Endothelial cell of umbilical vein (primary cell): ENCODE data around the gene SMURF2. TPM values are rescaled to one million over a fixed set of nuclear protein-coding genes. Genes with fewer than 3 reads are reported as not detected.

Experiments used
- BruUV-seq: library from RNA; stranded (reverse); fragments of 400-500 nt; replicated peaks from 2 replicates; lab custom pipeline; 2021; lab: Mats Ljungman, UMichigan
- CTCF ChIA-PET: fragments of 300-600, 350-600 bp; sonication (Branson Sonifier 250); formaldehyde crosslinking; loops from one replicate; lab custom pipeline; 2021; ENCODE audit warnings: antibody characterized with exemption, inconsistent platforms; lab: Charles Lee
- POLR2A ChIA-PET: fragments of 300-600, 350-600 bp; sonication (Branson Sonifier 250); formaldehyde crosslinking; loops from one replicate; lab custom pipeline; 2021; ENCODE audit warnings: antibody characterized with exemption, inconsistent platforms; lab: Charles Lee
- DNase-seq: peaks from one replicate; pipeline ENCODE4 v3.0.0-alpha.2; 2011; ENCODE audit warnings: low read depth, low spot score
- FAIRE-seq: peaks from 2 replicates; lab custom pipeline; 2011; peaks lifted over from hg19 to GRCh38; lab: Jason Lieb, UNC
- H2AFZ ChIP-seq: 2 replicates; pipeline ENCODE4 v1.6.0; 2012; ENCODE audit warnings: low read depth, low read length, control low read depth, inconsistent platforms
- H3K27ac ChIP-seq: 2 replicates; pipeline ENCODE4 v1.5.1; 2011; ENCODE audit warnings: low read depth, mild to moderate bottlenecking, control low read depth, low read length, moderate library complexity; ENCODE audit not compliant: insufficient read depth
- H3K27me3 ChIP-seq, 2 experiments: 2 replicates each; pipeline versions ENCODE4 v1.6.0 to v1.6.1; 2011; ENCODE audit warnings: low read length in 2 of 2, mixed read lengths in 1 of 2; ENCODE audit not compliant: control insufficient read depth in 2 of 2, insufficient read depth in 2 of 2
- H3K36me3 ChIP-seq, 2 experiments: 2 replicates in 1 of 2; 3 replicates in 1 of 2; pipeline ENCODE4 v1.5.1; 2011; ENCODE audit warnings: low read length in 2 of 2, mild to moderate bottlenecking in 1 of 2, moderate library complexity in 1 of 2; ENCODE audit not compliant: control insufficient read depth in 2 of 2, insufficient read depth in 2 of 2; ENCODE audit errors: extremely low read depth in 1 of 2
- H3K4me1 ChIP-seq: 3 replicates; pipeline ENCODE4 v1.5.1; 2011; ENCODE audit warnings: mild to moderate bottlenecking, low read length; ENCODE audit not compliant: control insufficient read depth, insufficient read depth; ENCODE audit errors: extremely low read depth
- H3K4me2 ChIP-seq: 2 replicates; pipeline ENCODE4 v1.6.1; 2011; ENCODE audit warnings: low read length, control low read depth, mixed read lengths; ENCODE audit not compliant: insufficient read depth
- H3K4me3 ChIP-seq, 3 experiments: fragments of 200-600 bp in 1 of 3; sonication (generic), shearing (Covaris generic) in 1 of 3; replicated peaks in 1 of 3; 2 replicates each; pipeline ENCODE4 v1.5.1; 2011 to 2016; ENCODE audit warnings: control low read depth in 3 of 3, low read length in 3 of 3, mild to moderate bottlenecking in 2 of 3, inconsistent platforms in 1 of 3, low read depth in 1 of 3, moderate library complexity in 1 of 3; ENCODE audit not compliant: insufficient read depth in 1 of 3
- H3K79me2 ChIP-seq: 2 replicates; pipeline ENCODE4 v1.6.0; 2012; ENCODE audit warnings: low read length, inconsistent platforms; ENCODE audit not compliant: control insufficient read depth, insufficient read depth
- H3K9ac ChIP-seq: replicated peaks from 2 replicates; pipeline ENCODE3; 2011; ENCODE audit warnings: low read length, control low read depth; ENCODE audit not compliant: insufficient read depth; ENCODE audit errors: extremely low read depth
- H3K9me1 ChIP-seq: replicated peaks from 3 replicates; pipeline ENCODE4 v1.6.0; 2011; ENCODE audit warnings: mild to moderate bottlenecking, low read length; ENCODE audit not compliant: control insufficient read depth, insufficient read depth; ENCODE audit errors: extremely low read depth
- H3K9me3 ChIP-seq: replicated peaks from 2 replicates; pipeline ENCODE4 v1.5.1; 2012; ENCODE audit warnings: low read length, inconsistent platforms; ENCODE audit not compliant: control insufficient read depth, insufficient read depth
- H4K20me1 ChIP-seq: replicated peaks from 2 replicates; pipeline ENCODE3; 2011; ENCODE audit warnings: mild to moderate bottlenecking, low read length; ENCODE audit not compliant: control insufficient read depth, insufficient read depth; ENCODE audit errors: extremely low read depth
- CTCF ChIP-seq, 2 donors: IDR thresholded peaks; 1 replicate in 1 of 2; 2 replicates in 1 of 2; pipeline ENCODE4 v1.5.1; 2011; ENCODE audit warnings: low read length in 2 of 2, mild to moderate bottlenecking in 2 of 2, moderate library complexity in 2 of 2, control low read depth in 1 of 2, inconsistent platforms in 1 of 2, low read depth in 1 of 2; ENCODE audit not compliant: insufficient read depth in 1 of 2; ENCODE audit errors: extremely low read depth in 1 of 2
- JUN ChIP-seq: IDR thresholded peaks from 2 replicates; pipeline ENCODE4 v1.6.1; 2011; ENCODE audit warnings: borderline replicate concordance, low read depth; ENCODE audit not compliant: insufficient read length, insufficient read depth
- dilution Hi-C: fragments of 300-500 bp; cut with MboI; formaldehyde crosslinking; loops from one replicate; pipeline ENCODE4 v1.15.0; 2019; ENCODE audit warnings: low sequenced_read_pairs; ENCODE audit not compliant: extremely low pct_ligation_motif_present
- intact Hi-C: fragments of 100-400 bp; cut with micrococcal nuclease; formaldehyde crosslinking; loops from one replicate; pipeline ENCODE4 v1.10.0; 2022
- polyA plus RNA-seq, 4 experiments: library from polyadenylated mRNA; depleted of rRNA in 3 of 4; stranded (reverse) in 3 of 4; unstranded in 1 of 4; fragments of >200 nt; gene quantifications; 2 replicates each; pipeline versions ENCODE4 v1.2.1 to v1.2.3, GENCODE V29; 2011 to 2012; ENCODE audit warnings: missing spikeins in 1 of 4
- total RNA-seq: library from RNA; stranded (reverse); gene quantifications from 2 replicates; pipeline ENCODE4 v1.2.3, GENCODE V29; 2021

SMURF2 gene
- total and polyA plus RNA-seq, 2 donors (not counting 3 experiments of a cell fraction or from before 2014, with no cell fraction given), result 32.9 to 105 TPM

- peak; percentile 67 for FAIRE-seq
- Histone ChIP-seq H3K4me1 (peaks cover 29% of the 10 kb centered on the region), H3K9me3 (no peaks in the 10 kb centered on the region), H3K4me2 (peak overlapping the region; percentile 98), H3K36me3 (peaks cover 18 to 29% of the 10 kb centered on the region in 2 experiments), H3K9me1 (no peaks in the 10 kb centered on the region), H3K27me3 (no peaks in the 10 kb centered on the region), H3K4me3 (peak overlapping the region; percentile 56 to 95 (median 65)), H3K79me2 (peaks cover 68% of the 10 kb centered on the region), H3K27ac (peak overlapping the region; percentile 98), H3K9ac (peak overlapping the region; percentile 100), H2AFZ (peak overlapping the region; percentile 9), H4K20me1 (peaks cover 21% of the 10 kb centered on the region)
- POLR2A ChIA-PET, result interaction anchor here (3.4 kb wide), 1 partner anchor 11 kb away, joined by 37 read pairs; the partner anchor contains the start of gene POLG2
- CTCF ChIA-PET, result interaction anchor here (0.8 to 2.4 kb wide), 5 partner anchors 10 to 88 kb away, joined by 4 to 29 read pairs (median 5); partner anchors contain the start of gene POLG2
- dilution Hi-C loops (no loop called here), intact Hi-C loops (loop anchor here (5.0 to 10.0 kb wide), 2 partner anchors 140 to 237 kb away; no protein-coding TSS in a partner anchor)
- DNase-seq, result peak; percentile 85
- BruUV-seq, result no TSS peak
- TF ChIP-seq JUN (no peak), CTCF (IDR thresholded peaks at IDR 0.05; ENCODE audit: extremely low read depth in 1 of 2, insufficient read depth in 1 of 2, low read depth in 1 of 2, low read length in 2 of 2) (peak; percentile 24 to 33)
These were observed 154.7 kb downstream of the SMURF2 start for GRCh38 chr17:64507413-64507782.
